Measurements from ENCODE around the gene GPAM. TPM values are rescaled to one million over a fixed set of nuclear protein-coding genes. Genes with fewer than 3 reads are reported as not detected.
"Not testable (repeated sequence)": the region's sequence is repeated elsewhere in the genome, so short reads cannot be mapped to it uniquely, and the experiment has no call there.

GPAM gene, protein sequence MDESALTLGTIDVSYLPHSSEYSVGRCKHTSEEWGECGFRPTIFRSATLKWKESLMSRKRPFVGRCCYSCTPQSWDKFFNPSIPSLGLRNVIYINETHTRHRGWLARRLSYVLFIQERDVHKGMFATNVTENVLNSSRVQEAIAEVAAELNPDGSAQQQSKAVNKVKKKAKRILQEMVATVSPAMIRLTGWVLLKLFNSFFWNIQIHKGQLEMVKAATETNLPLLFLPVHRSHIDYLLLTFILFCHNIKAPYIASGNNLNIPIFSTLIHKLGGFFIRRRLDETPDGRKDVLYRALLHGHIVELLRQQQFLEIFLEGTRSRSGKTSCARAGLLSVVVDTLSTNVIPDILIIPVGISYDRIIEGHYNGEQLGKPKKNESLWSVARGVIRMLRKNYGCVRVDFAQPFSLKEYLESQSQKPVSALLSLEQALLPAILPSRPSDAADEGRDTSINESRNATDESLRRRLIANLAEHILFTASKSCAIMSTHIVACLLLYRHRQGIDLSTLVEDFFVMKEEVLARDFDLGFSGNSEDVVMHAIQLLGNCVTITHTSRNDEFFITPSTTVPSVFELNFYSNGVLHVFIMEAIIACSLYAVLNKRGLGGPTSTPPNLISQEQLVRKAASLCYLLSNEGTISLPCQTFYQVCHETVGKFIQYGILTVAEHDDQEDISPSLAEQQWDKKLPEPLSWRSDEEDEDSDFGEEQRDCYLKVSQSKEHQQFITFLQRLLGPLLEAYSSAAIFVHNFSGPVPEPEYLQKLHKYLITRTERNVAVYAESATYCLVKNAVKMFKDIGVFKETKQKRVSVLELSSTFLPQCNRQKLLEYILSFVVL
- 10 to 100 TPM in 1 of 2 donors, 1 to 10 TPM in 1; 8.6 to 10.9 TPM for total RNA-seq
- long read RNA-seq, full-length matches to known transcripts = 3 of 5 reads
- long read RNA-seq, partial matches to known transcripts = 1 of 5 reads
- long read RNA-seq, other reads (novel, unspliced or antisense) = 1 of 5 reads

DNA sequence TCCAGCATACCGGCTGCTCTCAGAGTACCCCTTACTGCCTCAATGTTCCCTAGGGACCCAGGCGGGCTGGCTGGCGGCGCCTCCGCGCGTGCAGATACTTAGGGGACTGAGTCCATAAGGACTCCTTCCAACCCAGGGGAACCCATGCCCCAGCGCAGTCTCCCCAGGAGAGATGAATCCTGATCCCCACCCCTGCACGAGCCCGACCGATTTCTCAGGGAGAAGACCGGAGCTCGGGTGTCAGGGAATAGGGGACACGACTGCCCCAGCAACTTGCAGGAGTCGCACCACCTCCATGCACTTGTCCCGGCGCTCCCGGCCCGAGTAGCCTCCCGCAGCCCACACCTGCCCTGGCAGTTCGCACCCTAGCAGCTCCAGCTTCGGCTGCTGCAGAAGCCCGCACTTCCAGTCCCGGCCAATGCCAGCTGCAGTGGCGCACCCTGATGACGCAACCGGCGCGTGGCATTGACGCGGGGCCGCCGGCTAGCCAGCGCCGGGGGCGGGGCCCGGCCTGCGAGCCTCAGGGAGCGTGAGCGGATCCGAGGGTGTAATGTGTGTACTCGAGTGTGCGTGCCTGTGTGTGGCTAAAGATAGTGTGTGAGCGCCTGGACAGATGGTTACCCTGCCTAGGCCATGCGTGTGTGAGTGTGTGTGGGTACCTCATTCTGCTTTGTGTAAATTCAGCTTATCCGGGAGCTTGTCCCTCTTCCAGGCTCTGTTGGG, at the start of gene GPAM:
Gene GPAM, minus strand, starts transcription at position 437 of the 723 bp plus-strand sequence. CDS start 1,981 bp downstream, outside the sequence.
- intact Hi-C loops (cut with DNase I, micrococcal nuclease) = loop anchor here in 1 of 2 donors (10.0 kb wide), 1 partner anchor 131 kb away; no protein-coding TSS in a partner anchor
- peak; percentile 90 to 98 for DNase-seq
- peak; percentile 96 for ATAC-seq

DNA sequence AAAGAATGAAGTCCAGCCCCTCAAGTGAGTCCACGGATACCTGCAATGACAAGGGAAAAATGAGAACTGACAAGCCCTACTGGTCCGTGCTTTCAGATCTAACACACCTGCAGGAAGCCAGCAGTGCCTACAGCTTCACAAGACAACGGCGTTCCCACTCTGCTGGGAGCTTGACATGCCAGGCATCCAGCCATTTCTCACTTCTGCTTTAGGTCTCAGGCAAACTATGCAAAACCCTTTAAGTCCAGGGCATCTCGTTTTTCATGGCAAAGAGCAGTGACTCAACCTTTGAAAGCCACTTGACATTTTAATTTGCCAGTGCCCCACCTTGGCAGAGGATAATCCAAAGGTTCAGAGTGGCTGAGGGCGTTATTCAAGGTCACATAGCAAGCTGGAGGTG, 49.1 kb upstream of the GPAM start:
- DNase-seq = no peak
- intact Hi-C loops (cut with DNase I, micrococcal nuclease) = no loop called here
- no peak for ATAC-seq

DNA sequence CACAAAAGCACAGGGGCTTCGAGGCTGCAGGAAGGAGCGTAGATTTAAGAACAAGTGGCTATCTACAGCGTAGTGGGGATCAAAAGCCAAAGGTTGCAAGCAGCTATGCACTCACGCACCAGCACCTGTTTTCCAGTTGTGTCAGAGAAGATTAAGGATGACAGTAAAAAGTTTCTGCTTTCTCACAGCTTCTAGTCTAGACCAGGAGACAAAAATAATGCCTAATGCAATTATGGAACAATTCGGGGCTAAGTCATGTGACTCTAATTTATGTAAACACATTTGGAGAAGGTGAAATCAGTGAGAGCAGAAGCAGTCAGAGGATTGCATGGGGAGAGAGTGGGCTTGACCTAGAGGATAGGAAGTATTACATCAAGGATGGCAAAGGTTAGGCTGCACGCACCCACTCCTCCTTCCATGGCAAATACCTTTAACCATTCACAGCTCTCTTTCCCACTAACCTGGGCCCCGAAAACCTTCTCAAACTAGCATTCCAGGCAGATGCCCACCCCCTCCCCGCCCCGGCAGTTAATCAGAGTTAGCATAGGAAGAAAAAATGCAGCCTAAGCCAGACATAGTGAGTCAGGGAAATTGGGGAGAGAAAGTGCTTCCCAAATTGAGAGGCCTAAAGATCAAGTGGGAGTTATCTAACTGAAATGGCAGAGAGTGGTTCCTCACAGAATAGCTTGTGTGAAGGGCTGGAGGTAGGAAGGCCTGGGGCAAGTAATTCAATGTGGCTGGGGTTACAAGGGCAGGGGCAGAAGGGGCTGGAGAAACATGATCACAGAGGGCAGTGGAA, 48.2 kb upstream of the GPAM start:
- DNase-seq (no peak), ATAC-seq (no peak)
- intact Hi-C loops (cut with DNase I, micrococcal nuclease) = no loop called here

DNA sequence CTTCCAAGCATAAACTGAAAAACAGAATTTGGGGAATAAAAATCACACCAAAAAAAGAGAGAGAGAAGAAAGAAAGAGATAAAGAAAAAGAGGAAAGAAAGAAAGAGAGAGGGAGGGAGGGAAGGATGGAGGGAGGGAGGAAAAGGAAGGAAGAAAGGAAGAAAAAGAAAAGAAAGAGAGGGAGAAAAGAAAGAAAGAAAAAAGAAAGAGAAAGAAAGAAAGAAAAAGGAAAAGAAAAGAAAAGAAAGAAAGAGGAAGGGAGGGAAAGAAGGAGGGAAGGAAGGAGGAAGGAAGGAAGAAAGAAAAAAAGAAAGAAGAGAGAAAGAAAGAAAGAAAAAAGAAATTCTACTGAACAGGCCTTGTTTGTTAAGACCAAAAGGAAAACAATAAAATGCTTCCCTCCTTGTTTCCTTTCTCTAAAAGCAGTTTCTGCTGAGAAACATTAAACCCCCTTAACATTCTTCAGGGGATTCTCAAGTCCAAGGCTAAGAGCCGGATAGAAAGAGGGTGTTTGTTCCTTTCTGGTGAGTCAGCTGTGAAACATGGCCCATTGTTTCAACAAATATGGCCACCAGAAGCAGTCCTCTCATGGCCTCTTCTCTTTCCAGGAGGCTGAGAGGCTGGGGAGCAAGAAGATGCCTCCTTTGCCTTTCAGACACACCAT, 46.9 kb upstream of the GPAM start:
- DNase-seq = no peak
- no peak for ATAC-seq
- intact Hi-C loops (cut with DNase I, micrococcal nuclease) = no loop called here

DNA sequence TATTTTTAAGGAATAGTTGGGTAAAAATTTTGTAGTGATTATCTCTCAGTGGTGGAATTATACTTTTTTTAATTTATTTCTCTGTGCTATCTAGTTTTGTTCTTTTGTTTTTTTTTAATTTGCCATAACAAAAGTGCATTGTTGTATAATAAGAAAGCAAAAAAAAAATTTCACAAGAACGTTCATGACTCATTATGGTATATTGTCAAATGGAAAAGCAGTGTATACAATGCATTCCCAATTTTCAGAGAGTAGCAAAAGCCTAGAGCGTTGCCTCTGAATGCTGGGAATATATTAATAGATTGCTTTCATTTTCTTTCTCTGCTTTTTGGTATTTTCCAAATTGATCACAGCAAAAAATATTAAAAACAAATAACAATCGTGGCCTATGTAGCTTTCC, 46.3 kb upstream of the GPAM start:
- ATAC-seq (no peak), DNase-seq (no peak)
- intact Hi-C loops (cut with DNase I, micrococcal nuclease) = no loop called here

DNA sequence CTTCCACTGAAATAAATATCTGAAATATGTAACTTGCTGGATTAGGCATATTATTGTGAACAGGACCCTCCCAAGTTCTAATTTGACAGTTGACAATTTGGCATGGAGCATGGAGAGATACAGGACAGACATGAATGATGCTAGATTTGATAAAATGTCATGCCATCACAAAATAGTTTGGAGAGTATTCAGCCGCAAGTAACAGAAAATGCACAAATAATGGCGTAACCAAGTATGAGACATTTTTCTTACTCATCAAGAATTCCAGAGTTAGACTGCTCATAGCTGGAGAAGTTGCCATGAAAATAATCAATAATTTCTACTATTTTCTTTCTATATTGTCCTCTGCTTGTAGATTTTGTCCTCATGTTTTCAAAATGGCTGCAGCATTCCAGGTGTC, 45.5 kb upstream of the GPAM start:
- no peak for DNase-seq
- intact Hi-C loops (cut with DNase I, micrococcal nuclease) = no loop called here
- ATAC-seq = no peak

DNA sequence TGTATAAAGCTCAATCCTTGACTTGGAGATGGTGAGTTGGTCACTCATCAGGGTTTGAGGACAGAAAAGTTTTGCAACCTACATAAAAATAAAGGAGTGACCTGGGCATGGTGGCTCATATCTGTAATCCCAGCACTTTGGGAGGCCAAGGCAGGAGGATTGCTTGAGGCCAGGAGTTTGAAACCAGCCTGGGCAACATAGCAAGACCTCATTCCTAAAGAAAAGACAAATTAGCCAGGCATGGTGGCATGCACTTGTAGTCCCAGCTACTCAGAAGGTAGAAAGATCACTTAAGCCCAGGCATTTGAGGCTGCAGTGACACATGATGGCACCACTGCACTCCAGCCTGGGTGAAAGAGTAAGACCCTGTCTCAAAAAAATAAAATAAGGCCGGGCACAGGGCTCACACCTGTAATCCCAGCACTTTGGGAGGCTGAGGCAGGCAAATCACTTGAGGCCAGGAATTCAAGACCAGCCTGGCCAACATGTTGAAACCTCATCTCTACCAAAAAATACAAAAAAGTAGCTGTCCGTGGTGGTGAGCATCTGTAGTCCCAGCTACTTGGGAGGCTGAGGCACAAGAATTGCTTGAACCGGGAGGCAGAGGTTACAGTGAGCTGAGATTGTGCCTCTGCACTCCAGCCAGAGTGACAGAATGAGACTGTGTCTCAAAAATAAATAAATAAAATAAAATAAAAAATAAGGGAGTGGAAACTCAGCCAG, 45.0 kb upstream of the GPAM start:
- DNase-seq; intact Hi-C loops (cut with DNase I, micrococcal nuclease); ATAC-seq: not testable (repeated sequence)

DNA sequence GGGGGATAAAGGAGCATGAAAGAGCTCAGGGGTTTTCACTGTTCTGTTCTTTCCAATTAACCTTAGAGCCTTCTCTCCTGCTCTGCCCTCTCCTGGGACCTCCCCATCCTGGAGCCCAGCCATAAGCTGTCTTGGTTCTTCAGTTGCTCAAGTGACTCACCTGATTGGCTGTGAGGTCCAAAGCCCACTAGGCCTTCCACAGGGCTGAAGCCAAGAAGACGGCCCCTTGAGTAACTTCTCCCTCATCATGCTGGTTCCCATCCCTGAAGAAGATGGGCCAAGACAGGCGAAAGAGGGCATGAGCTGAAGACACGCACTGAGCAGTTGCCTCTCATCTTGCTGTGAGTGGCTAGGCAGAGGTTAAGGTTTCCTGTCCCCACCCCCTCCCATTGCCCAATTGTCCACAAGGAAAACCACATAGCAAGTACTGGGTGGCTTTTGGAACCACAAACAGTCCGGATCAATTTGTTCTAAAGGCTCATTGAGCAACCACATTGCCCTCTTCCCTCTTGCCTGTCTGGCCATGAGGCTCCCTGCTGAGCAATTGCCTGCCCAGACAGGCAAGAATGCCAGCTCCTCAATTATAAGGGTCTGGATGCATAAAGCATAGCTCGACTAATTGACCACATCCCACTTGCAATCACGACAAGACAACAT, 43.9 kb upstream of the GPAM start:
- ATAC-seq = no peak

DNA sequence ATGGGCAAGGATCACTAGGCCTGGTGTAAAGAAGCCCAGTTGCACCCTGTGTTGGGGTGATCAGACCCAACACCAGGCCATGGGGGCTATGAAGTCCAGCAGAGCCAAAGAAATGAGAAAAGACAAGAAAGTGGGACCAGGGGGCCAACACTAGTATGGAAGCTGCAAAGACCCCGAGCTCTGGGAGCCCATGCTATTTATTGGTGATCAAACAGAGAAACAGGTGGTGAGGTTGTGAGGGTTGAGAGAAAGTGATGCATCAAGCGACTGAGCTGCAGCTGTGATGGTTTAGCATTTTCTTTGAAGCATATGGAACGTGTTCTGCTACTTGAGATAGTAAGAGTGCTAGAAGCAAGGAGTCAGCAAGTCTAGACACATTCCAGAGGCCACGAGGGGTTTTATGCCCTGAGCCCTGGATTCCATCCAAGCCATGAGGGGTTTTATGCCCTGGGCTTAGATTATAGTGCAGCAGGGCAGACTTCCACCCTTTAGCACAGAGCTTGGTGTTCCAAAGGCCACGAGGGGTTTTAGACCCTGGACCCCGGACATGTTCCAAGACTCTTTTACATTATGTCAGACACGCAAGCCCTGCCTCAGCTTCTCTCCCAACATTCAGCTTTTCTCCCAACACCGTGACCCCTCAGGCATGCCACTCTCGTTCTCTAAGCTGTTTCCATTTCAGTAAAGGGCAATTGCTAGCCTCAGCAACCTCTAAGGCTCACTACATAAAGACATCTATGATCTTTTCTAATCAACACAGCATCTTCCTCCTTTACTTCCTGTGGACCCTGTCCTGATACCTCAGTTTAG, 43.1 kb upstream of the GPAM start:
- DNase-seq (no peak), ATAC-seq (no peak)
- intact Hi-C loops (cut with DNase I, micrococcal nuclease) = no loop called here

More for the DNA sequence above, 43.9 kb upstream of the GPAM start:
- intact Hi-C loops (cut with DNase I, micrococcal nuclease) = no loop called here
- no peak for DNase-seq

DNA sequence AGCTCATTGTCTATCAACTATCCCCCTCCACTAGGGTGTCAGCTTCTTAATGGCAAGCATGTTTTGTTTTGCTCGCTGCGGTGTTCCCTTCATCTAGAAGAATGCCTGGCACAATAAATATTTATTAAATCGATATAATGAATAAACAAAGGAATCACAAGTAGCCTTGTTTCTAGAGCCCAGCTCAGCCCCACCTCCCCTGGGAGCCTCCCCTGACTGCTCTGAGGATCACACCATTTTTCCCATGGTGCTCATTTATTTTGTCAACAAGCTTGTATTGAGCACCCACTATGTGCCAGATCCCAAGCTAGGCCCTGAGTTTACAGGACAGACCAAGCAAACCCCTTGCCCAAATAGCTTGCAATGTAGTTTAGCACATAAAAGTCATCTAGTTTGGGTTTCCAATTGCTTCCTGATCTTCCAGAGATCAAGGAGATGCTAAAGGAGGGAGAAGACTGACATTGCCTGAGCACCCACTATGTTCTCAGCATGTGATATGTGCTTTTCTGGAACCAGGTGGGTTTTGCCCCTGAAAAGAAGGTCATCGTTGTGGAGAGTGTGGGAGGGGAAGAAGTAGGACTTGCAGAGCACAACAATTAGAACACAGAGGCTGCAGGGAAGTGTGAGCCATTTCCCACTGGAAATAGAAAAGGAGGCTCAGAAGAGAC, 42.3 kb upstream of the GPAM start:
- no peak for ATAC-seq
- intact Hi-C loops (cut with DNase I, micrococcal nuclease) = no loop called here
- DNase-seq = no peak

DNA sequence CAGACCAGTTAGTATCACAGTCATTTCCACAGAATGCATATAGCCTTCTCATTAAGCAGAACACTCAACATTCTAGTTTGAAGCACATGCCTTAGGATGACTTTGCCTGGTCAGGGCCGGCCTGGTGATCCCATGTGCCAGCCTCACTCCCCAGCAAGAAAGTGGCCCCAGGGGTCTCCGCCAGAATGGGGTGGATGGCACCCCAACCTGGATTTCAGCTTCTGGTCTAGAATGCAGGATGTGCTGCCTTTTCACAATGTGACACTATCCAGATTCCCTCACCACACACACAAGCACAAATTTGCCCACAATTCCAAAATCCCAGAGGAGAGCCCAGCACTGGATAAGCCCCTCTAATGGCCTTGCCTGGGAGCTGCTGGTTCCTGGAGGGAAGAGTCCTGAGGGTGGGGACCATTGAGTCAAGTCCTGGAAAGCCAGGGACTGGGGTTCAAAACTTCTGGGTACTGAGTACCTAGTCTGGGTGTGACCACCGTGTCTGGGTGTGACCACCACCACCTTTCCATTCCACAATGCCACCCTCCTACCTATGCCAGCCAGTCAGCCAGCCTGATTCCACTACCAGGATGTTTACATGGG, 41.5 kb upstream of the GPAM start:
- intact Hi-C loops (cut with DNase I, micrococcal nuclease) = no loop called here
- no peak for DNase-seq
- ATAC-seq = no peak

DNA sequence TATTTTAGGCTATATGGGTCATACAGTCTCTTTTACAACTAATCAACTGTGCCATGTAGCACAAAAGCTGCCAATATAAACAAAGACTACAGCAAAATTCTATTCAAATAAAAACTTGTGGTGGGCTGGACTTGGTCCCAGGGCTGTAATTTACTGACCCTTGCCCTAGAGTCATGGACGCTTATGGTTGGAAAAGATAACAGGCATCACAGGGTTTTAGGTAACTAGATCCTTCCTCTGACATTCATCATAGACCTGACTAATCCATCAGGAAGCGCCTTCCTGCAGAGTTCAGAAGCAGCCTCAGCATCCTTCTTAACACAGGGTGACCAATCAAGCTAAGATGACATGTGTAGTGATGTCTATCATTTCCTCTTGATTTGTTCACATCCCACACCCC, 40.2 kb upstream of the GPAM start:
- intact Hi-C loops (cut with DNase I, micrococcal nuclease) = no loop called here
- no peak for DNase-seq

DNA sequence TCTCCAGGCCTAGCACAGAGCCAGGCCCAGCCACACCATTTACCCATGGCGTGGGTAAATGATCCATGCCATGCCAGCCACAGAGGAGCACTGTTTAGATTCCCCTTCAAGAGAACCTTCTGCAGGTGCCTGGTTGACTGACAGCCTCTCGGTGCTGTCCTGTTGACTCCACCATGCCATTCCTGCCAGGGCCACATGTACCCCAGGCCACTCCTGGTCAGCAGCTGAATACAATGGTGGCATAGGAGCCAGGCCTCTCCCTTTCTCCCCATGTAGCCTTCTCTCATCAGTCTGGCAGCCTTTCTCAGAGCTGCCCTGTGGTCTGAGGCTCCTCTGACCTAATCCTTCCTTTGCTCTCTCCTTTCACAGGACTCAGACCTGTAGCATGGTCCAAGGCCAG, 39.2 kb upstream of the GPAM start:
- DNase-seq = no peak
- intact Hi-C loops (cut with DNase I, micrococcal nuclease) = no loop called here
- ATAC-seq = no peak

More for the DNA sequence above, 40.2 kb upstream of the GPAM start:
- peak; percentile 70 for ATAC-seq

DNA sequence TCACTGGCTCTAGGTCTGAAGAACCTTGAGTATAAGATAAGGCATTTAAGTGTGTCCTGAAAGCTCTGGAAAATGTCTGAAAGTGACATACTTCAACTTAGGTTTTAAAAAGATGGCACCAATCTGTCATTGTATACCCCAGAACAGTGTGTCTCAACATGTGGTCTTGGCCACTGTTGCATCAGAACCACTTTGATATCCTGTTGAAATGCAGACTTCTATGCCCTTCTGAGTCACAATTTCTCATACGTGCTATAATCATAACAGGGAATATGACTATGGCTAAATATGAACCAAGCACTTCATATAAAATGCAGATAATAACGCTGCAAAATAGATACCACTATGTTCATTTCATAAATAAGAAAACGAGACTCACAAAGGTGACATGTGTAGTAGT, 38.0 kb upstream of the GPAM start:
- intact Hi-C loops (cut with DNase I, micrococcal nuclease) = no loop called here
- ATAC-seq (no peak), DNase-seq (no peak)

DNA sequence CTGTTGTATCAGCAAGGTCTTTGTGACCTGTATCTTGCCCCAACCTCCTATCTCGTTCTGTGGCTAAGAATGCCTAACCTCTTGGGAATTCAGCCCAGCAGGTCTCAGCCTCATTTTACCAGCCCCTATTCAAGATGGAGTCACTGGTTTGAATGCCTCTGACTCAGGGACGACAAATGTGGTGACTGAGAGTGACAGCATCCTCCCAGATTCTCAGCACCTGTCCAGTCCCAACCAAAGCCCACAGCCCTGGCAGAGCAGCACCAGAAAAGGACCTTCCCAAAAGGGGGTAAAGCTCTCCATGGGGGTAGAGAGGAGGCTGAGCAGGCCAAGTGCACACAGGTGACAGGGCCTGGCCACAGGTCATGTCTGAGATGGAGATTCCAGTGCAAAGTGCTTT, 35.4 kb upstream of the GPAM start:
- intact Hi-C loops (cut with DNase I, micrococcal nuclease) = no loop called here
- ATAC-seq (no peak), DNase-seq (no peak)
